Measurements from ENCODE around the gene ESRRA. TPM values are rescaled to one million over a fixed set of nuclear protein-coding genes. Genes with fewer than 3 reads are reported as not detected.
A peak's percentile ranks its signal among the peaks of the same experiment; 100 is the strongest.

Gene ESRRA
- total RNA-seq, 3 donors from 2014 or later (not counting 1 experiment from before 2014, with no cell fraction given), result 47.1 to 51.3 (median 50.0) TPM

- H3K36me3 Mint-ChIP-seq, result no peaks in the 10 kb centered on the region
- H3K27me3 Mint-ChIP-seq (ENCODE audit: low read depth in 2 of 2), result peaks cover 19 to 30% of the 10 kb centered on the region in 2 donors
- H3K9me3 Mint-ChIP-seq, result no peaks in the 10 kb centered on the region
- H3K4me1 Mint-ChIP-seq, result peaks cover 13 to 24% of the 10 kb centered on the region in 2 donors
- no peak for TF ChIP-seq CTCF (IDR thresholded peaks at IDR 0.05)
- H3K27ac Mint-ChIP-seq, result peak overlapping the region in 1 of 2 donors; percentile 54
- H3K4me3 Mint-ChIP-seq, result peak overlapping the region; percentile 84
- DNase-seq (no peak), ATAC-seq (no peak)
- no peak overlapping the region for H3K4me3 ChIP-seq (ENCODE audit: low read length)
- no peak overlapping the region for H3K27ac ChIP-seq (ENCODE audit: low read length)
- no peaks in the 10 kb centered on the region for H3K9me3 ChIP-seq (ENCODE audit: control insufficient read depth, insufficient read depth, low read length)
- peaks cover 26% of the 10 kb centered on the region for H3K27me3 ChIP-seq (ENCODE audit: control insufficient read depth, insufficient read depth, low read length)
- H3K4me1 ChIP-seq (ENCODE audit: control insufficient read depth, insufficient read depth, low read length), result peaks cover 21% of the 10 kb centered on the region
- intact Hi-C loops (cut with micrococcal nuclease), result no loop called here
- 65% methylated on average over 10 of the region's 10 CpGs for WGBS (ENCODE audit: insufficient coverage)
- no peaks in the 10 kb centered on the region for H3K36me3 ChIP-seq (ENCODE audit: control insufficient read depth, insufficient read depth, low read length)
Observed at GRCh38 chr11:64290352-64291261, 14.7 kb upstream of the ESRRA start.

- no peaks in the 10 kb centered on the region for H3K9me3 ChIP-seq (ENCODE audit: control insufficient read depth, insufficient read depth, low read length)
- intact Hi-C loops (cut with micrococcal nuclease), result no loop called here
- no peak within 1 kb of the TSS for H3K27ac ChIP-seq (ENCODE audit: low read length)
- no peak within 1 kb of the TSS for H3K4me3 ChIP-seq (ENCODE audit: low read length)
- peaks cover 16% of the 10 kb centered on the region for H3K4me1 ChIP-seq (ENCODE audit: control insufficient read depth, insufficient read depth, low read length)
- peak within 1 kb of the TSS; percentile 84 for H3K4me3 Mint-ChIP-seq
- H3K36me3 Mint-ChIP-seq, result no peaks in the 10 kb centered on the region
- 6% methylated on average over 45 of the region's 45 CpGs for WGBS (ENCODE audit: insufficient coverage)
- H3K9me3 Mint-ChIP-seq, result no peaks in the 10 kb centered on the region
- peaks cover 13 to 22% of the 10 kb centered on the region in 2 donors for H3K4me1 Mint-ChIP-seq
- peak within 1 kb of the TSS in 1 of 2 donors; percentile 54 for H3K27ac Mint-ChIP-seq
- DNase-seq (no peak), ATAC-seq (peak in 1 of 3 donors; percentile 2)
- no peaks in the 10 kb centered on the region for H3K36me3 ChIP-seq (ENCODE audit: control insufficient read depth, insufficient read depth, low read length)
- peaks cover 23 to 34% of the 10 kb centered on the region in 2 donors for H3K27me3 Mint-ChIP-seq (ENCODE audit: low read depth in 2 of 2)
- no peak for TF ChIP-seq CTCF (IDR thresholded peaks at IDR 0.05)
- peaks cover 31% of the 10 kb centered on the region for H3K27me3 ChIP-seq (ENCODE audit: control insufficient read depth, insufficient read depth, low read length)
Observed at GRCh38 chr11:64291262-64291751, 14.0 kb upstream of the ESRRA start, which contains the start of gene KCNK4. Gene KCNK4 (plus strand): TSS chr11:64291302. CDS start chr11:64293019, 1,717 bp downstream.

- H3K36me3 ChIP-seq (ENCODE audit: control insufficient read depth, insufficient read depth, low read length), result no peaks in the 10 kb centered on the region
- H3K27ac ChIP-seq (ENCODE audit: low read length), result no peak overlapping the region
- H3K27me3 Mint-ChIP-seq (ENCODE audit: low read depth in 2 of 2), result peaks cover 29 to 39% of the 10 kb centered on the region in 2 donors
- peak; percentile 50 to 69 (median 61) for ATAC-seq
- intact Hi-C loops (cut with micrococcal nuclease), result no loop called here
- no peak overlapping the region for H3K4me3 Mint-ChIP-seq
- no peaks in the 10 kb centered on the region for H3K9me3 Mint-ChIP-seq
- no peaks in the 10 kb centered on the region for H3K9me3 ChIP-seq (ENCODE audit: control insufficient read depth, insufficient read depth, low read length)
- H3K4me3 ChIP-seq (ENCODE audit: low read length), result no peak overlapping the region
- no peak for TF ChIP-seq CTCF (IDR thresholded peaks at IDR 0.05)
- peaks cover 36% of the 10 kb centered on the region for H3K27me3 ChIP-seq (ENCODE audit: control insufficient read depth, insufficient read depth, low read length)
- H3K4me1 Mint-ChIP-seq, result peaks cover 7 to 16% of the 10 kb centered on the region in 2 donors
- under 1% methylated on average over 96 of the region's 96 CpGs for WGBS (ENCODE audit: insufficient coverage)
- no peak overlapping the region for H3K27ac Mint-ChIP-seq
- peaks cover 11% of the 10 kb centered on the region for H3K4me1 ChIP-seq (ENCODE audit: control insufficient read depth, insufficient read depth, low read length)
- DNase-seq, result peak in 1 of 2 donors; percentile 54
- no peaks in the 10 kb centered on the region for H3K36me3 Mint-ChIP-seq
Observed at GRCh38 chr11:64291752-64292459, 13.4 kb upstream of the ESRRA start.
